Activated CD8-positive, alpha-beta memory T cell treated with anti-CD3 and anti-CD28 coated beads for 36 hours (primary cell): ENCODE measurements around the gene RXRA. TPM values are rescaled to one million over a fixed set of nuclear protein-coding genes. Genes with fewer than 3 reads are reported as not detected.

Source experiments
- CTCF ChIA-PET: fragments of 350-600 bp; sonication (Branson Sonifier 250); formaldehyde crosslinking; loops from one replicate; lab custom pipeline; 2021; ENCODE audit warnings: antibody characterized with exemption; lab: Charles Lee
- POLR2A ChIA-PET: fragments of 350-600 bp; sonication (Branson Sonifier 250); formaldehyde crosslinking; loops from one replicate; lab custom pipeline; 2021; ENCODE audit warnings: antibody characterized with exemption; lab: Charles Lee
- total RNA-seq, 2 experiments: library from RNA; stranded (reverse); gene quantifications; one replicate each; pipeline ENCODE4 v1.2.3, GENCODE V29; 2021

Gene RXRA
- total RNA-seq, 2 experiments from 2014 or later: 6.4 to 6.7 TPM

DNA sequence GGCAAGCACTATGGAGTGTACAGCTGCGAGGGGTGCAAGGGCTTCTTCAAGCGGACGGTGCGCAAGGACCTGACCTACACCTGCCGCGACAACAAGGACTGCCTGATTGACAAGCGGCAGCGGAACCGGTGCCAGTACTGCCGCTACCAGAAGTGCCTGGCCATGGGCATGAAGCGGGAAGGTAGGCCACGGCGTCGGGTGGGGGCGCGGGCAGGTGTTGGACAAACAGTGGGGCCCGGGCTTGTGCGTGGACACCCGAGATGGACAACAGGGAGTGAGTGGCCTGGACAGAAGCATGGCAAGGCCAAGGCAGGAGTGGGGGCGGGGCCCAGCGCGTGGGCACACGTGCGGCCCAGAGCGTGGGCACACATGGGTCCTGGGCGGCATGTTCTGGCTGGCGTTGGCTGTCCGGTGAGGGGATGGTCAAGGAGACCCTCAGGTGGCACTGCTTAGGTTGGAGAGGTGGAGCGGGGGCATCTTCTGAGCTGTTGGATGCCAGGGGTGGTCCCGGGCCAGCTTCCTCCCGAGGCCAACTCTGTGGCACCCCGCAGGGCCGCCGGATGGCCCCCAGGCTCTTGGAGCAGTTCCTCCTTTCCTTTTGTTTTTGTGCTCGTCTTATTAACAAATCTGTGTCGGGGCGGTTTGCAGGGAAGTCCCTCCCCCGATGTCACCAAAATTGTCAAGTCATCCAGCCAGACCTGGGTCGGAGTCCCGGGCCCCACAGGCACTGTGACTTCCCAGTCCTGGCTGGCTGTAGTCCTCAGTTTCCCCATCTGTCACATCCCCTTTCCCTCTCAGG lies 82.9 kb downstream of the RXRA start:
- POLR2A ChIA-PET: no interaction called here

DNA sequence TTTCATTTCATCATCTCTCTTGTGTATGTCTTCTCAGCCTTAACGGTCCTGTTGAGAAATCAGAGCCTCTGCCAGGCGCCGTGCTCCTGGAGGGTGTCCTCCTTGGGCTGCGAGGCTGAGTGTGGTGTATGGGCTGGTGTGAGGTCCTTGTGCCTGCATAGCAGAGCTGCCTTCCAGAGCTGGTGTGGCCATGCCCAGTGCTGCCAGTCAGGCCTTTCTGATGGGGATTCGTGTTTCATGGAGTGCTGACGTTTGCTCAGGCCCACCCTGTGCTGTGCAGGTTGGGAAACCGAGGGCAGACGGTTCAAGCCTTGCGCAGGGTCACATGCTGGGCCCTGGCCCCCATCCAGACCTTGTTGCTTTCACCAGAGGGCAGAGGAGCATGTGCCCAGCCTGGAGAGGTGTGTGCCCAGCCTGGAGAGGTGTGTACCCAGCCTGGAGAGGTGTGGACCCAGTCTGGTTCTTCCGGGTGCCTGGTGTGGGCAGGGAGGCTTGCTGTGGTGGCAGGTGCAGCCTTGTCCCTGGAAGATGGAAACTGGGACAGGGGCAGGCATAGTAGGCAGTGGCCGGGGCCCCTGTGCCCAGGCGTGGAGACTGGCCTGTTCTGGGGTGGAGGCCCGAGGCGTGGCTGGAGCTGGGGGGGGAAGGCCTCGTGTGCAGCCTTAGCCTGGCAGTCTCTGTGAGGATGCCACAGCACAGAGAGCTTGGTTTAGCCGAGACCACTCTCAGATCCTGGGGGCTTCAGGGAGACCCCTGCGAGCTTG lies 84.0 kb downstream of the RXRA start:
- CTCF ChIA-PET: interaction anchor here (0.7 to 1.2 kb wide), 2 partner anchors 46 to 239 kb away, joined by 3 read pairs; no protein-coding TSS in a partner anchor
- POLR2A ChIA-PET: no interaction called here

More for the DNA sequence above, 82.9 kb downstream of the RXRA start:
- CTCF ChIA-PET: no interaction called here

DNA sequence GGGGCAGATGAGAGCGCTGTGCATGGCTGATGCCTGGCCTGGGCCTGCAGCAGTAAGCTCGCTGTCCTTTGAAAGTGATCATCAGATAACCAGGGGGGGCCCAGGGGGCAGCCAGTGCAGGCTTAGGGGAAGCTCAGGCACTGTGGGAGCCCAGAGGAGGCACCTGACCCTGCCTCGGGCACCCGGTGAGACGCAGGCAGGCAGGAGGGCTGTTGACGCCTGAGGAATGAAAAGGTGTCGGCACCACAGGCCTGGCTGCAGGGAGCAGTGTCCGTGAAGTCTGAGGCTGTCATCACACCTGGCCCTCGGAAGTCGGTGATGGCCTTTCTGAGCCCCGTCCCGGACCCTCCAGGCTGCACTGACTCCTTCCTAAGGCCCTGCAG lies 84.6 kb downstream of the RXRA start:
- POLR2A ChIA-PET: no interaction called here
- CTCF ChIA-PET: interaction anchor here (1.2 kb wide), 1 partner anchor 240 kb away, joined by 3 read pairs; no protein-coding TSS in a partner anchor

DNA sequence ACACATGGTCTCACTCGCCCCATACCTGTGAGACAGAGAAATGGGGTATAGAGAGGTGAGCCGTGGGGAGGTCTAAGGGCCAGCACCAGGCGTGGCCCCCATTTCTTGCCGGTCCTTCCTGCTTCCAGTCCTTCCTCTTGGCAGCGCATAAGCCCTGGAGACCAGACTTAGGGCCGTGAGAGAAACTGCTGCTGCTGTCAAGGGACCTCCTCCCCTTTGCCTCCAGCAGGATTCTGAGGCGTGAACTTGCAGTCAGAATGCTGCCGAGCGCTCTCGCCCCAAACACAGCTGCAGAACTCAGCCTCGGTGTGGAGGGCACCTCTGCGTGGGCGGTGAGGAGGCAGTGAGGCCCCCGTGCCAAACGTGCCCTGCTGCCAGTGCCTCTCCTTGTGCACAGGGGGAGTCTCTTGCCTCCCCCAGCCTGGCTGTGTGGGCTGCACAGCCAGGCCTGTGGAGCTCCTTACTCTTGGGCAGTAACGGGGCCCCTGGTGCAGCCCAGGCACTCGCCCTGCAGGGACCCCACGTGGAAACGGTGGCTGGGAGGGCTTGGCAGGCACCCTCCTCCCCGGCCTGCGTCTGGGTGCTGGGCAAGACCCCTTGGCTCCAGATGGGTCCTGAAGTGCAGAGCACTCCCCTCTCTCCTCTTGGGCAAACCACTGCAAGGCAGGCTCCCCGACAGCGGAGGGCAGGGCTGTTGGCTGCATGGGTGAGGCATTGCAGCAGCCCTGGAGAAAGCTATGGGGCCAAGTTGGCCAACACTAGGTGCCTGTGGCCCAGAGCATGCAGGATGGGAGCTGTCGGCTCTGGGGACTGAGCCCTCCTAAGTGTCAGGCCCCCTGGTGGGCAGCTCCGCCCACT lies 85.4 kb downstream of the RXRA start:
- POLR2A ChIA-PET: no interaction called here
- CTCF ChIA-PET: interaction anchor here (1.2 to 1.6 kb wide), 4 partner anchors 13 to 241 kb away, joined by 3 to 4 read pairs (median 3); no protein-coding TSS in a partner anchor

- ChIA-PET POLR2A (no interaction called here), CTCF (interaction anchor here (1.3 to 1.6 kb wide), 3 partner anchors 13 to 30 kb away, joined by 3 to 4 read pairs (median 3); no protein-coding TSS in a partner anchor)
Observed at GRCh38 chr9:134412298-134412711, 86.0 kb downstream of the RXRA start.

GRCh38 chr9:134413112-134413715 lies 87.0 kb downstream of the RXRA start:
- CTCF ChIA-PET: interaction anchor here (1.6 kb wide), 1 partner anchor 29 kb away, joined by 3 read pairs; no protein-coding TSS in a partner anchor
- POLR2A ChIA-PET: no interaction called here

DNA sequence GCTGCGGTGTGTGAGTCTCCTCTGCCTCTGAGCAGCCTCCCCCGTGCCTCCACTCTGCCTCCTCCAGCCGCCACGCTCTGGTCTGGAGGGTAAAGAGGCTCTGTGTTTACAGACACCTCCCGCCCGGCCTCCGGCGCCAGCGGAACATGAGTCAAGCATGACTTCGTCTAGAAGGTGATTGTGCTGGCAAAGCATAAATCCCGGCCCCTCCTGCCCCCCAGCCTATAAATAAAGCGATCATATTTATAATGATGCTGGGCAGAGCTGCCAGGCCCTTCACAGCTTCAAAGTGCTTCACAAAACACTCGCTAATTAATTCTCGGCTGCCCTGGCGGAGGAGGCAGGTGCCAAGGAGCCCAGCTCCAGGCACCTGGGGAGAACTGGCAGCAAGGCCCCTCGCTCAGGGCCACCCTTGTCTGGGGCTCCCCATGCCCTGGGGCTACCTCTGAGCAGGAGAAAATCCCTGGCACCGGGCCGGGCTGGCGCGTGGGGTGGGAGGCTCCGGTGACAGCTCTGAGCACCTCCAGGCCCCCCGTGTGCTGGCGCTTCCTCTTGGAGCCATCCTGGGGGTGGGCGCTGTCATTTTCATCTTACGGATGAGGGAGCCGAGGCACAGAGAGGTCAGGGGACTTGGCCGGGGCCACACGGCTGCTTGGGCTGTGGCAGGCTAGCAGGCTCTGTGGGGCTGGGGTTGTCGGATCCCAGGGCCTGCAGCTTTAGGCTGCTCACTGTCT lies 87.8 kb downstream of the RXRA start:
- ChIA-PET CTCF (no interaction called here), POLR2A (interaction anchor here (1.0 kb wide), 1 partner anchor 24 kb away, joined by 4 read pairs; no protein-coding TSS in a partner anchor)

- ChIA-PET POLR2A (interaction anchor here (1.0 kb wide), 1 partner anchor 24 kb away, joined by 4 read pairs; no protein-coding TSS in a partner anchor), CTCF (no interaction called here)
Observed at GRCh38 chr9:134414900-134415425, 88.7 kb downstream of the RXRA start.

DNA sequence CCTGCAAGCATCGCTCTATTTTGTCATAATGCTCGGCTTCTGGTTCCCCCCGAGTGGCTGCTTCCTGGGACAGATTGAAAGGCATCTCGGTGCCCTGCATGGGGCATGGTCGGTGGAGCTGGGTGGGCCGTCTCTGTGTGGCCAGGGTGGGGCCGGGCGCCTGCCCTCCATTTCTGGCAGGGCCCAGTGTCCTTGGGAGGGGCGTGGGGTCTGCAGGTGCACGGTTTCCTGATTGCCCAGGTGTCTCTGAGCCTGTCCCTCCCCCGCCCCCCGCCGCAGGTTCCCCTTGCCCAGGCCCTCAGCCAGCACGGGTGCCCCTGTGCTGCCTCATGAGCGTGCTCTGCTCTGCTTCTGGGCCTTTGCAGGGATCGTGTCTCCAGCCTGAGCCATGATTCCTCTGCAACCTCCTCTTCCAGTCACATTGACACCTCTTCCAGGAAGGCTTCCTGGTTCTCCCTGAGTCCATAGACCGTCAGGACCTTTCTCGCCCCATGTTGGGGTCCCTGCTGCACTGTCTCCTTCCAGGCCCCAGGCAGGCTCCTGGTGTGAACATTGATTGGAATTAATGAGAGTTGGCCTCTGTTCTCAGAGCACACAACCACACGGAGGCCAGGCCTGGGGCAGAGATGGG lies 90.2 kb downstream of the RXRA start:
- CTCF ChIA-PET: no interaction called here
- POLR2A ChIA-PET: no interaction called here

DNA sequence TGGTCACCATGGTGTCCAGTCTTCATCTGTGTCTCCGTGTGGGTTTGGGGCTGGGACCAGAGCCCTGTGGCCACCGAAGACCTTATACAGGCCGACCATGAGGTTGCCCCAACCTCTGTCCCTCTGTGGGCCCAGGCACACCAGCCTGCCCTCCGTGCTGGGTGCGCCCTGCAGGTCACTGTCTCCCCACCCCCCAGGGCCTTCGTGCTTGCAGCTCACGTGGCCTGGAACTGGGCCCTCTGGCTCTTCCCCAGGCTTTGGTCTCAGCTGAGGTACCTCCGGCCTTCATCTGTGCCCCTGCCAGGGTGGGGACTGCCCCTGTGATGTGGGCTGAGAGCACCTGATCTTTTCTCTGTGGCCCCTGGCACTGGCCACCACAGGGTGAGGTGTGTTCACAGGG lies 92.1 kb downstream of the RXRA start:
- POLR2A ChIA-PET: no interaction called here

GRCh38 chr9:134419000-134419683 lies 92.9 kb downstream of the RXRA start:
- CTCF ChIA-PET: no interaction called here
- POLR2A ChIA-PET: no interaction called here

More for the DNA sequence above, 92.1 kb downstream of the RXRA start:
- CTCF ChIA-PET: no interaction called here

GRCh38 chr9:134419684-134420076 lies 93.4 kb downstream of the RXRA start:
- CTCF ChIA-PET: no interaction called here
- POLR2A ChIA-PET: no interaction called here

DNA sequence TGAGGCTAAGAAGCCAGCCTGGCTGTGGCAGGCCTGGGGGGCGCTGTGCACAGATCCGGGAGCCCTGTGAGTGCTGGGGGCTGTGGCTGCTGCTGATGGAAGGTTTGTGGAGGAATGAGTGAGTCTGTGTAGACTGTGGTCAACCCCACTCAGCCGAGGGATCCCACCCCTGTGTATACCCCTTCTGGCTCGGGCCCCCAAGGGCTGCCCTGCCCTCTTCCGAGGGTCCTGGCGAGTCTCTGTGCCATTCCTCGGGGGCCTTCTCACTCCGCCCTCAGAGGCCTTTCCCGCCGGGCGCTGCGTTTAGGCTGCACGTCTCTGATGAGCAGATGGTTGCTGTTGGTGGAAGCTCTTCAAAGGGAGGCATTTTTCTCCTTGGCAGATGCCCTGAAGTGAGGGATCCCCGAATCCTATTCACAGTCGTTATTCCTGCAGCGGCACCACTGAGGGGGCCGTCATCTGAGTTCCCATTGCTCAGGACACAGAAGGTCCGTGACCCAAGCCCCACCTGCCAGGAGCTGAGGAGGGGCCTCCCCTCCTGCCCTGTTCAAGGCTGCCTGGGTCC lies 94.1 kb downstream of the RXRA start:
- ChIA-PET POLR2A (no interaction called here), CTCF (no interaction called here)

DNA sequence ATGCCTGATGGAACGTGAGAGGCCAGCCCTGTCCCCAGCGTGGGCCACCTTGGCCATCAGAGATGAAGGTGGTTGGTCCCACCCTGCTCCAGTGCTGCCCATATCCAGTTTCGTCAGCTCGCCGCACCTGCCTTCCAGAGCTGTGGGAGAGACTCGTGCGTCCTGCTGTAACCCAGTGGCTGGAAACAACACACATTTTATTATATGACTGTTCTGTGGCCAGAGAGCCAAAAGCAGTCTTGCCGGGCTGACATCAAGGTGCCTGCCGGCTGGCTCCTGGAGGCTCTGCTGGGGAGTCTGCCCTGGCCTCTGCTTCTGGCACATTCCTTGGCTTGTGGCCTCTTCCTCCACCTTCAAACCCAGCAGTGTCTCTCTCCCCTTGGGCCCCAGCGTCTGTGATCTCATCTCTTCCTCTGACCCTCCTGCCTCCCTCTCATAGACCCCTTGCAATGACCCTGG lies 94.7 kb downstream of the RXRA start:
- ChIA-PET POLR2A (no interaction called here), CTCF (no interaction called here)

- CTCF ChIA-PET: no interaction called here
- POLR2A ChIA-PET: no interaction called here
Observed at GRCh38 chr9:134421888-134422287, 95.6 kb downstream of the RXRA start.

DNA sequence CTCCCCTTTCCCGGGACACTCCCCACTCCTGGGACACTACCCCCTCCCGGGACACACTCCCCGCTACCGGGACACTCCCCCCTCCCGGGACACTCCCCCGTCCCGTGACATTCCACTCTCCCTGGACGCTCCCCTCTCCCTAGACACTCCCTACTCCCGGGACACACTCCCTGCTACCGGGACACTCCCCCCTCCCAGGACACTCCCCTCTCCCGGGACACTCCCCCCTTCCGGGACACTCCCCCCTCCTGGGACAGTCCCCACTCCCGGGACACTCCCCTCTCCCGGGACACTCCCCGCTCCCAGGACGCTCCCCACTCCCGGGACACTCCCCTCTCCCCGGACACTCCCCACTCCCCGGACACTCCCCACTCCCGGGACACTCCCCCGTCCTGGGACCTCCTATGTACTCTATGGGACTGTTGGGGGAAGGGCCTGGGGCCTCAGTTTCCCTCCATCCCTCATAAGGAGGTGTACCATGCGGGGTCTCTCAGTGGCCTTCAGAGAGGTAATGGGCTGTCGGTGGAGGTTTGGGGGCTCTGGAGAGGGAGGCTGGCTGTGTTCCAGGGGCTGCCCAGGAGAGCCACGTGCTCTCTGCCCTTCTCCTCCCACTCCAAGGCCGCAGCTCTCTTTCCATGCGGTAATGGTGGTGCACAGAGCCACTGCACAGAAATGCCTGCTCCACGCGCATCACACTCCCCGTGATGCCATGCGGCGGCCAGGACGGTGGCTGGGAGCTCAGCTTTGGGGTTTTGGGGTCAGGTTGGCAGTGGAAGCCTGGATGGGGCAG lies 96.2 kb downstream of the RXRA start:
- CTCF ChIA-PET: interaction anchor here (1.6 kb wide), 1 partner anchor 21 kb away, joined by 3 read pairs; no protein-coding TSS in a partner anchor
- POLR2A ChIA-PET: no interaction called here
